ENCODE measurements around the gene ZBTB7B. TPM values are rescaled to one million over a fixed set of nuclear protein-coding genes. Genes with fewer than 3 reads are reported as not detected.
"Not testable (repeated sequence)": the region's sequence is repeated elsewhere in the genome, so short reads cannot be mapped to it uniquely, and the experiment has no call there.

ZBTB7B gene
- total RNA-seq, 1 experiment from 2014 or later = 44.1 TPM

GRCh38 chr1:154975409-154976059, 27.1 kb upstream of the ZBTB7B start:
- peak overlapping the region; percentile 97 for H3K27ac ChIP-seq
- H3K36me3 ChIP-seq (ENCODE audit: low read depth) = peaks cover 23% of the 10 kb centered on the region
- H4K20me1 ChIP-seq (ENCODE audit: insufficient read depth) = peaks cover 6% of the 10 kb centered on the region; the same call in 1 of the 2 replicates
- H2AFZ ChIP-seq = peak overlapping the region; percentile 53
- no peaks in the 10 kb centered on the region for H3K9me3 ChIP-seq (ENCODE audit: insufficient read depth, low read depth)
- H3K9me2 ChIP-seq (ENCODE audit: insufficient read depth) = no peaks in the 10 kb centered on the region
- POLR2A ChIA-PET (ENCODE audit: unreplicated experiment) = interaction anchor here (0.6 kb wide), 1 partner anchor 10 kb away, joined by 3 read pairs; no protein-coding TSS in a partner anchor
- peak; percentile 43 to 47 for DNase-seq
- no TSS peak for BruUV-seq (replicated peaks)
- peaks cover 36% of the 10 kb centered on the region for H3K4me1 ChIP-seq (replicated peaks; ENCODE audit: insufficient read depth)
- peaks cover 78% of the 10 kb centered on the region for H3F3A ChIP-seq (ENCODE audit: insufficient read depth, low read depth)
- TF ChIP-seq EZH2 (IDR thresholded peaks at IDR 0.05; ENCODE audit: low read depth) (no peak), CTCF (conservative IDR thresholded peaks at IDR 0.05) (no peak)
- H3K79me2 ChIP-seq (ENCODE audit: low read depth) = peaks cover 64% of the 10 kb centered on the region
- peak overlapping the region; percentile 87 for H3K4me3 ChIP-seq
- H3K27me3 ChIP-seq (ENCODE audit: insufficient read depth, low read depth) = no peaks in the 10 kb centered on the region
- intact Hi-C loops (cut with micrococcal nuclease; ENCODE audit: unreplicated experiment) = no loop called here
- peak overlapping the region; percentile 84 for H3K4me2 ChIP-seq
- CTCF ChIA-PET = no interaction called here

DNA sequence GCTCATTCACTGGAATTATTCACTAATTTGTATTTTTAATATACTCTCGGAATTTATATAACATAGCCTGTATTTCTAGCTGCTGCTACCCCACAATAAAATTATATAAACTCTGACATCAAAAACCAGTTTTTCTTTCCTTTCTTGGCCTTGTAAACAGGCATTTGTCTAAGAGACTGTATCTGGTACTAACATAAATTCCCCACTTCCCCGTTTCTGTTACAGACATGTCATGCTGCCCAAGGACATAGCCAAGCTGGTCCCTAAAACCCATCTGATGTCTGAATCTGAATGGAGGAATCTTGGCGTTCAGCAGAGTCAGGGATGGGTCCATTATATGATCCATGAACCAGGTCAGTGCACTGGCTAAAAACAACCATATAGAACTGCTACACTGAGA, 24.8 kb upstream of the ZBTB7B start:
- H2AFZ ChIP-seq; BruUV-seq (replicated peaks); CTCF ChIA-PET; DNase-seq; H3K9me2 ChIP-seq (ENCODE audit: insufficient read depth); H3K9me3 ChIP-seq (ENCODE audit: insufficient read depth, low read depth); H4K20me1 ChIP-seq (ENCODE audit: insufficient read depth); intact Hi-C loops (cut with micrococcal nuclease; ENCODE audit: unreplicated experiment); H3K27me3 ChIP-seq (ENCODE audit: insufficient read depth, low read depth); H3K4me3 ChIP-seq: not testable (repeated sequence)
- peak overlapping the region; percentile 8; the same call in 1 of the 2 replicates for H3K27ac ChIP-seq
- POLR2A ChIA-PET (ENCODE audit: unreplicated experiment) = interaction anchor here (0.7 kb wide), 1 partner anchor 563 kb away, joined by 5 read pairs; no protein-coding TSS in a partner anchor
- peak overlapping the region; percentile 84; the same call in 1 of the 2 replicates for H3K4me2 ChIP-seq
- H3F3A ChIP-seq (ENCODE audit: insufficient read depth, low read depth) = peaks cover 74% of the 10 kb centered on the region
- H3K79me2 ChIP-seq (ENCODE audit: low read depth) = peaks cover 46% of the 10 kb centered on the region
- H3K4me1 ChIP-seq (replicated peaks; ENCODE audit: insufficient read depth) = peaks cover 22% of the 10 kb centered on the region
- H3K36me3 ChIP-seq (ENCODE audit: low read depth) = peaks cover 23% of the 10 kb centered on the region

- ChIA-PET CTCF (no interaction called here), POLR2A (ENCODE audit: unreplicated experiment) (no interaction called here)
- Histone ChIP-seq H3K27ac (no peak overlapping the region), H3K4me3 (no peak overlapping the region), H3F3A (ENCODE audit: insufficient read depth, low read depth) (peaks cover 69% of the 10 kb centered on the region), H3K79me2 (ENCODE audit: low read depth) (peaks cover 47% of the 10 kb centered on the region), H4K20me1 (ENCODE audit: insufficient read depth) (peaks cover 6% of the 10 kb centered on the region; the same call in 1 of the 2 replicates), H3K27me3 (ENCODE audit: insufficient read depth, low read depth) (no peaks in the 10 kb centered on the region), H3K4me1 (replicated peaks; ENCODE audit: insufficient read depth) (peaks cover 18% of the 10 kb centered on the region), H3K4me2 (no peak overlapping the region), H2AFZ (no peak overlapping the region), H3K9me3 (ENCODE audit: insufficient read depth, low read depth) (no peaks in the 10 kb centered on the region), H3K9me2 (ENCODE audit: insufficient read depth) (no peaks in the 10 kb centered on the region), H3K36me3 (ENCODE audit: low read depth) (peaks cover 23% of the 10 kb centered on the region)
- intact Hi-C loops (cut with micrococcal nuclease; ENCODE audit: unreplicated experiment) = no loop called here
- TF ChIP-seq CTCF (conservative IDR thresholded peaks at IDR 0.05) = no peak
- no peak for TF ChIP-seq EZH2 (IDR thresholded peaks at IDR 0.05; ENCODE audit: low read depth)
- BruUV-seq (replicated peaks) = no TSS peak
- DNase-seq = no peak
Measured at GRCh38 chr1:154978360-154978759, 24.2 kb upstream of the ZBTB7B start.

All from PC-9 (cell line).